H9 (cell line): ENCODE data around the gene ADGRL3. TPM values are rescaled to one million over a fixed set of nuclear protein-coding genes. Genes with fewer than 3 reads are reported as not detected.

Source experiments
- DNase-seq: peaks from one replicate; pipeline ENCODE4 v3.0.0-alpha.2; 2017
- H2AFZ ChIP-seq: one replicate; pipeline ENCODE4 v1.6.1; 2013; ENCODE audit warnings: mild to moderate bottlenecking, low read length, control low read depth, moderate library complexity
- H2AK5ac ChIP-seq: 2 replicates; pipeline ENCODE4 v1.6.1; 2013; ENCODE audit warnings: low read length, control low read depth, mixed read lengths; ENCODE audit not compliant: insufficient read length
- H2BK120ac ChIP-seq: one replicate; pipeline ENCODE4 v1.6.1; 2013; ENCODE audit warnings: low read depth, mild to moderate bottlenecking, low read length, control low read depth, inconsistent platforms; ENCODE audit not compliant: poor library complexity, severe bottlenecking
- H2BK12ac ChIP-seq: 2 replicates; pipeline ENCODE4 v1.6.1; 2013; ENCODE audit warnings: low read length, control low read depth, mixed read lengths, low read depth; ENCODE audit not compliant: insufficient read length
- H2BK15ac ChIP-seq: 2 replicates; pipeline ENCODE4 v1.6.1; 2013; ENCODE audit warnings: low read depth, low read length, control low read depth
- H2BK20ac ChIP-seq: one replicate; pipeline ENCODE4 v1.6.1; 2013; ENCODE audit warnings: low read depth, mild to moderate bottlenecking, low read length, control low read depth, inconsistent platforms; ENCODE audit not compliant: poor library complexity, severe bottlenecking
- H2BK5ac ChIP-seq: 2 replicates; pipeline ENCODE4 v1.6.1; 2013; ENCODE audit warnings: low read length, control low read depth, mixed read lengths; ENCODE audit not compliant: insufficient read length
- H3K14ac ChIP-seq: 2 replicates; pipeline ENCODE4 v1.6.1; 2013; ENCODE audit warnings: low read length, control low read depth; ENCODE audit not compliant: insufficient read depth
- H3K18ac ChIP-seq: 2 replicates; pipeline ENCODE4 v1.6.1; 2013; ENCODE audit warnings: low read depth, mild to moderate bottlenecking, mixed read lengths, low read length, control low read depth; ENCODE audit not compliant: insufficient read length
- H3K23ac ChIP-seq: 2 replicates; pipeline ENCODE4 v1.6.1; 2013; ENCODE audit warnings: low read length, control low read depth, mixed read lengths, low read depth; ENCODE audit not compliant: insufficient read length
- H3K23me2 ChIP-seq: 2 replicates; pipeline ENCODE4 v1.6.1; 2013; ENCODE audit warnings: low read depth, mild to moderate bottlenecking, mixed read lengths, low read length, control low read depth; ENCODE audit not compliant: insufficient read length, poor library complexity, severe bottlenecking
- H3K27ac ChIP-seq: 2 replicates; pipeline ENCODE4 v1.5.1; 2013; ENCODE audit warnings: low read length, control low read depth, mixed read lengths, low read depth; ENCODE audit not compliant: insufficient read length
- H3K27me3 ChIP-seq: 2 replicates; pipeline ENCODE4 v1.6.1; 2013; ENCODE audit warnings: low read length, control low read depth, inconsistent platforms; ENCODE audit not compliant: insufficient read depth
- H3K4ac ChIP-seq: 2 replicates; pipeline ENCODE4 v1.6.1; 2013; ENCODE audit warnings: low read depth, mild to moderate bottlenecking, control low read depth, inconsistent platforms, low read length, moderate library complexity
- H3K4me1 ChIP-seq: 2 replicates; pipeline ENCODE4 v1.6.1; 2013; ENCODE audit warnings: low read length, control low read depth, inconsistent platforms; ENCODE audit not compliant: insufficient read depth
- H3K4me2 ChIP-seq: 2 replicates; pipeline ENCODE4 v1.6.1; 2013; ENCODE audit warnings: low read length, control low read depth, mixed read lengths; ENCODE audit not compliant: insufficient read length, insufficient read depth
- H3K56ac ChIP-seq: 2 replicates; pipeline ENCODE4 v1.6.1; 2013; ENCODE audit warnings: low read depth, mild to moderate bottlenecking, mixed read lengths, low read length, control low read depth; ENCODE audit not compliant: insufficient read length
- H3K79me1 ChIP-seq: 2 replicates; pipeline ENCODE4 v1.6.1; 2013; ENCODE audit warnings: low read depth, mild to moderate bottlenecking, moderate library complexity, low read length, control low read depth, inconsistent platforms; ENCODE audit not compliant: insufficient read depth, poor library complexity, severe bottlenecking
- H3K79me2 ChIP-seq: 2 replicates; pipeline ENCODE4 v1.6.1; 2013; ENCODE audit warnings: low read length, control low read depth, inconsistent platforms; ENCODE audit not compliant: insufficient read depth
- H3K9ac ChIP-seq: 2 replicates; pipeline ENCODE4 v1.6.1; 2013; ENCODE audit warnings: low read length, control low read depth, mixed read lengths; ENCODE audit not compliant: insufficient read length; ENCODE audit errors: extremely low read depth
- H3K9me3 ChIP-seq: one replicate; pipeline ENCODE4 v1.6.1; 2013; ENCODE audit warnings: low read depth, low read length, inconsistent platforms; ENCODE audit not compliant: control insufficient read depth
- H3T11ph ChIP-seq: one replicate; pipeline ENCODE4 v1.6.1; 2013; ENCODE audit warnings: mild to moderate bottlenecking, low read length, control low read depth, inconsistent platforms
- H4K20me1 ChIP-seq: one replicate; pipeline ENCODE4 v1.6.1; 2013; ENCODE audit not compliant: control insufficient read depth, insufficient read length, insufficient read depth
- H4K5ac ChIP-seq: 2 replicates; pipeline ENCODE4 v1.6.1; 2013; ENCODE audit warnings: low read depth, mild to moderate bottlenecking, mixed read lengths, low read length, control low read depth; ENCODE audit not compliant: insufficient read length
- H4K8ac ChIP-seq: replicated peaks from 2 replicates; pipeline ENCODE4 v1.6.1; 2013; ENCODE audit warnings: low read length, control low read depth, mixed read lengths, low read depth; ENCODE audit not compliant: insufficient read length
- H4K91ac ChIP-seq: 2 replicates; pipeline ENCODE4 v1.6.1; 2013; ENCODE audit warnings: low read depth, mild to moderate bottlenecking, moderate library complexity, mixed read lengths, low read length, control low read depth; ENCODE audit not compliant: insufficient read length
- H3K27ac Mint-ChIP-seq, 3 experiments: 2 replicates in 2 of 3; 3 replicates in 1 of 3; pipeline ENCODE4 v1.8.0; 2020 to 2021; ENCODE audit warnings: mixed read lengths in 3 of 3, mild to moderate bottlenecking in 1 of 3, moderate library complexity in 1 of 3
- H3K27me3 Mint-ChIP-seq: 2 replicates; pipeline ENCODE4 v1.8.0; 2021; ENCODE audit warnings: low read depth, mild to moderate bottlenecking, moderate library complexity, mixed read lengths
- H3K36me3 Mint-ChIP-seq, 3 experiments: 2 replicates in 2 of 3; 3 replicates in 1 of 3; pipeline ENCODE4 v1.8.0; 2020 to 2021; ENCODE audit warnings: low read depth in 3 of 3, mixed read lengths in 3 of 3; ENCODE audit not compliant: insufficient read depth in 1 of 3
- H3K4me1 Mint-ChIP-seq, 2 experiments: 2 replicates each; pipeline ENCODE4 v1.8.0; 2020; ENCODE audit warnings: mixed read lengths in 2 of 2
- H3K4me3 Mint-ChIP-seq, 2 experiments: 2 replicates in 1 of 2; 3 replicates in 1 of 2; pipeline ENCODE4 v1.8.0; 2020 to 2021; ENCODE audit warnings: mild to moderate bottlenecking in 2 of 2, mixed read lengths in 2 of 2, moderate library complexity in 1 of 2
- H3K9me3 Mint-ChIP-seq, 2 experiments: 2 replicates in 1 of 2; 3 replicates in 1 of 2; pipeline ENCODE4 v1.8.0; 2020; ENCODE audit warnings: mild to moderate bottlenecking in 2 of 2, mixed read lengths in 2 of 2, moderate library complexity in 1 of 2
- WGBS: extraction: QIAGEN DNeasy Blood & Tissue Kit; methylation state at CpG from one replicate; pipeline ENCODE4 v1.1.7; 2013; ENCODE audit warnings: missing lambda C conversion rate, low lambda C conversion rate, mixed read lengths; ENCODE audit not compliant: insufficient read length; ENCODE audit errors: extremely low coverage; 5-methylcytosine and 5-hydroxymethylcytosine counted together
- total RNA-seq: library from RNA; stranded (reverse); gene quantifications from 2 replicates; pipeline ENCODE4 v1.2.1, GENCODE V29; 2021
- TF ChIP-seq, protein P1 (sequence below): fragments of 200-600 bp; sonication (generic); conservative IDR thresholded peaks from 3 replicates; pipeline ENCODE4 v1.8.0; 2021; ENCODE audit warnings: antibody characterized with exemption, mild to moderate bottlenecking

The ADGRL3 gene
- total RNA-seq, 1 experiment from 2014 or later = 5.9 TPM

DNA sequence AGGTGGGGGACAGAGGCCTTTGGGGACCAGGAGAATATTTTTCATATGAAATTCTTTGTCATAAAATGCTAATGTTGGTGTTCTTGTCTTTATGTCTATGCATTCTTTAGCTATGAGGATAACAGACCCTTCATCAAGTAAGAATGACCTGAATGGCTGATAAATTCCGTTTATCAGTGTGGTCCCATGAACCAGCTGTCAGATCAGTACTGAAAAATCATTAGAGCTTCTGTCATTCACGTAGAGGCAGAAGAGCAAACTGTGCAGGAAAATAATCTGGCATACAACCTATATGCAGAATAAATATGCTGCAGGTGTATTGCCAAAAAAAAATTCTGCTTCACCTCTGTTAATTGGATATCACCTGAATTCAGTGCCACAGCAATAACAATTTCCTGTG, 828.6 kb downstream of the ADGRL3 start:
- Histone ChIP-seq H2AK5ac (no peak overlapping the region), H4K5ac (no peak overlapping the region), H3K4me2 (no peak overlapping the region), H3K18ac (no peak overlapping the region), H2BK12ac (no peak overlapping the region), H3K79me1 (no peaks in the 10 kb centered on the region), H3K4me1 (no peaks in the 10 kb centered on the region), H3K27ac (no peak overlapping the region), H2AFZ (no peak overlapping the region), H3K9me3 (no peaks in the 10 kb centered on the region), H2BK20ac (no peak overlapping the region), H3T11ph (no peak overlapping the region), H4K20me1 (no peaks in the 10 kb centered on the region), H3K23me2 (no peaks in the 10 kb centered on the region), H2BK120ac (no peak overlapping the region), H3K9ac (no peak overlapping the region), H3K14ac (no peak overlapping the region), H2BK5ac (no peak overlapping the region), H4K91ac (no peak overlapping the region), H3K4ac (no peak overlapping the region), H3K27me3 (no peaks in the 10 kb centered on the region), H3K56ac (no peak overlapping the region), H4K8ac (no peak overlapping the region), H3K79me2 (no peaks in the 10 kb centered on the region), H2BK15ac (no peak overlapping the region), H3K23ac (no peak overlapping the region)
- DNase-seq = no peak
- Mint-ChIP-seq H3K27me3 (no peaks in the 10 kb centered on the region), H3K9me3 (no peaks in the 10 kb centered on the region), H3K4me3 (no peak overlapping the region), H3K27ac (no peak overlapping the region), H3K36me3 (no peaks in the 10 kb centered on the region), H3K4me1 (peaks cover 0 to 3% of the 10 kb centered on the region in 2 experiments; a peak in 1 of 4 replicates)
- WGBS = no CpG with 5 or more reads among the region's 2 CpGs
- TF ChIP-seq, protein P1, sequence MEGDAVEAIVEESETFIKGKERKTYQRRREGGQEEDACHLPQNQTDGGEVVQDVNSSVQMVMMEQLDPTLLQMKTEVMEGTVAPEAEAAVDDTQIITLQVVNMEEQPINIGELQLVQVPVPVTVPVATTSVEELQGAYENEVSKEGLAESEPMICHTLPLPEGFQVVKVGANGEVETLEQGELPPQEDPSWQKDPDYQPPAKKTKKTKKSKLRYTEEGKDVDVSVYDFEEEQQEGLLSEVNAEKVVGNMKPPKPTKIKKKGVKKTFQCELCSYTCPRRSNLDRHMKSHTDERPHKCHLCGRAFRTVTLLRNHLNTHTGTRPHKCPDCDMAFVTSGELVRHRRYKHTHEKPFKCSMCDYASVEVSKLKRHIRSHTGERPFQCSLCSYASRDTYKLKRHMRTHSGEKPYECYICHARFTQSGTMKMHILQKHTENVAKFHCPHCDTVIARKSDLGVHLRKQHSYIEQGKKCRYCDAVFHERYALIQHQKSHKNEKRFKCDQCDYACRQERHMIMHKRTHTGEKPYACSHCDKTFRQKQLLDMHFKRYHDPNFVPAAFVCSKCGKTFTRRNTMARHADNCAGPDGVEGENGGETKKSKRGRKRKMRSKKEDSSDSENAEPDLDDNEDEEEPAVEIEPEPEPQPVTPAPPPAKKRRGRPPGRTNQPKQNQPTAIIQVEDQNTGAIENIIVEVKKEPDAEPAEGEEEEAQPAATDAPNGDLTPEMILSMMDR = no peak
